HG03045 (cell line): ENCODE data around the gene SDR42E2.

ENCODE experiments used
- ATAC-seq: cut with Tn5 transposase; IDR thresholded peaks from one replicate; pipeline ENCODE4 v1.9.1; 2021; ENCODE audit warnings: mild to moderate bottlenecking, moderate library complexity; ENCODE audit not compliant: unreplicated experiment

SDR42E2 gene

DNA sequence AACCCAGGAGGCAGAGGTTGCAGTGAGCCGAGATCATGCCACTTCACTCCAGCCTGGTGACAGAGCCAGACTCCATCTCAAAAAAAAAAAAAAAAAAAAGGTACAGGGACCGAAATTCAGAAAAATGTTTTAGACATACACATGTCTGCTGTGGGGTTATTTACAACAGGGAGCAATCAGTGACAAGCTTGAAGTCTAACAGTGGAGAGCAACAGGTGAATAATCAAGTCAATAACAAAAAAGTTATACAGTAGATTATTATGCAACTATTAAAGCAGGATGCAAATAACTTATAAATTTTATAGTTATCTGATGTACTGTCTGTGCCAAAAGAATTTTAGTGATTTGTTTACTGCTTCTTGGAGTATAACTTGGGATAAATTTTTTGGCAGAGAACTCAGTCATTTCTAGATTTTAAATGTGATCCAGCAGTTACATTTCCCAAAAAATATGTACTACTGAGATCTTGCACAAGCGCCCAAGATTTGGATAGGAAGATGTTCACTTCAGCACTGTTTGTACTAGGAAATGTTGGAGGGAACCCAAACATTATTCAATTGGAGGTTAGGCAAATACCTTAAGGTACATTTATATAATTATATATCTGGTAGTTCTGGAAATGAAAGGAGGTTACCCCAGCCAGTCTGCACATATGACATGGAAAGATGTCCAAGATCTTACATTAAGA, 77.9 kb downstream of the SDR42E2 start:
- no peak for ATAC-seq
